GM12878 (cell line): ENCODE data around the gene SEMA5B. TPM values are rescaled to one million over a fixed set of nuclear protein-coding genes. Genes with fewer than 3 reads are reported as not detected.

Experiments
- ATAC-seq: fragments of 200-7000 bp; cut with Tn5 transposase; 3 replicates; pipeline ENCODE4 v1.9.1; 2020; ENCODE audit warnings: mild to moderate bottlenecking, moderate library complexity
- BruUV-seq: library from RNA; stranded (reverse); fragments of 400-500 nt; replicated peaks from 2 replicates; lab custom pipeline; 2021; lab: Mats Ljungman, UMichigan
- CTCF ChIA-PET: fragments of 300-600 bp; sonication (Branson Sonifier 250); formaldehyde crosslinking; extraction: SDS; loops from one replicate; lab custom pipeline; 2021; ENCODE audit warnings: inconsistent platforms; lab: Yijun Ruan, JAX
- POLR2A ChIA-PET: fragments of 350-600 bp; formaldehyde crosslinking; extraction: SDS; loops from one replicate; lab custom pipeline; 2021; ENCODE audit warnings: inconsistent platforms; lab: Charles Lee
- RAD21 ChIA-PET: fragments of 300-600 bp; sonication (Branson Sonifier 250); formaldehyde crosslinking; loops from one replicate; lab custom pipeline; 2023; ENCODE audit warnings: antibody characterized with exemption; ENCODE audit not compliant: unreplicated experiment; lab: Charles Lee
- SMC1A ChIA-PET: fragments of 300-600 bp; sonication (Branson Sonifier 250); formaldehyde crosslinking; loops from one replicate; lab custom pipeline; 2023; ENCODE audit not compliant: unreplicated experiment, uncharacterized antibody; lab: Charles Lee
- DNase-seq: peaks from one replicate; pipeline ENCODE4 v3.0.0-alpha.2; 2011; ENCODE audit warnings: low read depth, low spot score
- FAIRE-seq: peaks from 3 replicates; lab custom pipeline; 2011; peaks lifted over from hg19 to GRCh38; lab: Jason Lieb, UNC
- H2AFZ ChIP-seq: 2 replicates; pipeline ENCODE4 v1.6.0; 2011; ENCODE audit warnings: low read depth, low read length, control low read depth; ENCODE audit not compliant: control insufficient read depth
- H3K27ac ChIP-seq: 2 replicates; pipeline ENCODE4 v1.5.1; 2011; ENCODE audit warnings: control low read depth; ENCODE audit not compliant: control insufficient read depth, insufficient read depth
- H3K27me3 ChIP-seq, 2 experiments: replicated peaks in 1 of 2; 2 replicates each; pipeline versions ENCODE4 v1.6.0 to v1.6.1; 2011; ENCODE audit warnings: low read length in 1 of 2; ENCODE audit not compliant: control insufficient read depth in 2 of 2, insufficient read depth in 2 of 2
- H3K36me3 ChIP-seq, 2 experiments: 2 replicates each; pipeline ENCODE4 v1.5.1; 2011; ENCODE audit warnings: low read length in 1 of 2; ENCODE audit not compliant: control insufficient read depth in 2 of 2, insufficient read depth in 2 of 2
- H3K4me1 ChIP-seq: 2 replicates; pipeline ENCODE4 v1.6.1; 2011; ENCODE audit warnings: mild to moderate bottlenecking, low read length, moderate library complexity, mixed read lengths; ENCODE audit not compliant: control insufficient read depth, insufficient read depth
- H3K4me2 ChIP-seq: 2 replicates; pipeline ENCODE4 v1.6.0; 2011; ENCODE audit warnings: control low read depth; ENCODE audit not compliant: control insufficient read depth, insufficient read depth
- H3K4me3 ChIP-seq: fragments of 200-600 bp; sonication (generic); 2 replicates; pipeline ENCODE4 v1.5.1; 2016
- H3K79me2 ChIP-seq: 2 replicates; pipeline ENCODE4 v1.6.0; 2011; ENCODE audit warnings: low read length; ENCODE audit not compliant: control insufficient read depth, insufficient read depth
- H3K9ac ChIP-seq: 2 replicates; pipeline ENCODE4 v1.8.0; 2011; ENCODE audit warnings: low read length, control low read depth, mixed read lengths; ENCODE audit not compliant: control insufficient read depth, insufficient read depth
- H3K9me3 ChIP-seq: replicated peaks from 3 replicates; pipeline ENCODE4 v1.5.1; 2011; ENCODE audit warnings: mild to moderate bottlenecking, low read length; ENCODE audit not compliant: control insufficient read depth, insufficient read depth
- H4K20me1 ChIP-seq: 2 replicates; pipeline ENCODE4 v1.6.0; 2011; ENCODE audit not compliant: control insufficient read depth, insufficient read depth
- ESRRA ChIP-seq: IDR thresholded peaks from 2 replicates; pipeline ENCODE4 v1.6.1; 2012; ENCODE audit warnings: mild to moderate bottlenecking, low read length, improper control_type of control experiment
- KDM1A ChIP-seq: fragments of 200-600 bp; sonication (generic); IDR thresholded peaks from 2 replicates; pipeline ENCODE4 v1.6.1; 2016; ENCODE audit warnings: borderline replicate concordance
- NFYA ChIP-seq: IDR thresholded peaks from 2 replicates; pipeline ENCODE4 v1.6.1; 2011; ENCODE audit warnings: low read depth, mild to moderate bottlenecking, low read length, improper control_type of control experiment, borderline replicate concordance
- NFYB ChIP-seq: IDR thresholded peaks from 2 replicates; pipeline ENCODE4 v1.6.1; 2011; ENCODE audit warnings: low read depth, mild to moderate bottlenecking, low read length, improper control_type of control experiment, moderate library complexity; ENCODE audit not compliant: insufficient read depth
- POLR2AphosphoS2 ChIP-seq: IDR thresholded peaks from 2 replicates; pipeline ENCODE4 v1.6.1; 2011; ENCODE audit warnings: low read depth, mild to moderate bottlenecking, low read length, improper control_type of control experiment, moderate library complexity
- RCOR1 ChIP-seq: conservative IDR thresholded peaks from 2 replicates; pipeline ENCODE4 v1.6.1; 2012; ENCODE audit warnings: low read depth, low read length, improper control_type of control experiment
- RELA ChIP-seq: fragments of 450-650 bp; IDR thresholded peaks from 2 replicates; pipeline ENCODE4 v1.8.0; 2014; ENCODE audit warnings: borderline replicate concordance; ENCODE audit not compliant: partially characterized antibody
- SMAD5 ChIP-seq: IDR thresholded peaks from 2 replicates; pipeline ENCODE4 v1.6.1; 2016; ENCODE audit warnings: antibody characterized with exemption, low read depth
- SPI1 ChIP-seq: IDR thresholded peaks from 2 replicates; pipeline ENCODE4 v1.6.1; 2011; ENCODE audit warnings: low read depth, mild to moderate bottlenecking, low read length, moderate library complexity, borderline replicate concordance; ENCODE audit not compliant: insufficient read depth
- SRF ChIP-seq, 2 experiments: IDR thresholded peaks; 2 replicates each; pipeline ENCODE4 v1.6.1; 2011; ENCODE audit warnings: low read depth in 2 of 2, low read length in 2 of 2, mild to moderate bottlenecking in 1 of 2, moderate library complexity in 1 of 2
- TAF1 ChIP-seq: IDR thresholded peaks from 2 replicates; pipeline ENCODE4 v1.6.1; 2011; ENCODE audit warnings: mild to moderate bottlenecking, low read depth, low read length, borderline replicate concordance
- TARDBP ChIP-seq: IDR thresholded peaks from 2 replicates; pipeline ENCODE4 v1.6.1; 2016; ENCODE audit warnings: borderline replicate concordance
- WGBS: methylation state at CpG from one replicate; pipeline ENCODE4 v1.1.6; 2016; ENCODE audit warnings: low lambda C conversion rate; ENCODE audit not compliant: insufficient replicate concordance, insufficient coverage; ENCODE audit errors: missing lambda C conversion rate; 5-methylcytosine and 5-hydroxymethylcytosine counted together
- in situ Hi-C: fragments of 300-500 bp; cut with MboI; formaldehyde crosslinking; loops from 9 replicates; pipeline ENCODE4 v1.14.3; 2018; ENCODE audit warnings: mixed read lengths
- intact Hi-C: fragments of 100-400 bp; cut with micrococcal nuclease; formaldehyde crosslinking; loops from one replicate; pipeline ENCODE4 v1.14.2; 2022; ENCODE audit not compliant: unreplicated experiment
- polyA plus RNA-seq, 11 experiments: library from polyadenylated mRNA; depleted of rRNA in 4 of 11; unstranded in 6 of 11; stranded (reverse) in 5 of 11; fragments of >200 nt; fragmentation: Nextera tagmentation in 4 of 11; fragmentation: Illumina TruSeq in 1 of 11; extraction: Ambion mirVana in 4 of 11; extraction: Trizol in 1 of 11; gene quantifications; 1 replicate in 1 of 11; 2 replicates in 10 of 11; pipeline versions ENCODE4 v1.2.1 to v1.2.3, GENCODE V29; 2011 to 2016; ENCODE audit warnings: inconsistent platforms in 2 of 11, missing spikeins in 2 of 11, low read depth in 1 of 11
- total RNA-seq, 4 experiments: library from RNA; depleted of rRNA in 3 of 4; stranded (reverse); fragments of >200 nt in 3 of 4; fragmentation: Illumina TruSeq in 1 of 4; extraction: Trizol in 1 of 4; gene quantifications; 2 replicates each; pipeline versions ENCODE4 v1.2.1 to v1.2.3, GENCODE V29; 2013 to 2021
- TF ChIP-seq, protein P1 (sequence below): fragments of 450-650 bp; IDR thresholded peaks from 2 replicates; pipeline ENCODE4 v1.6.1; 2017; ENCODE audit warnings: mild to moderate bottlenecking
- TF ChIP-seq, protein P2 (sequence below): fragments of 450-650 bp; IDR thresholded peaks from 2 replicates; pipeline ENCODE4 v1.6.1; 2017; ENCODE audit warnings: mild to moderate bottlenecking, low read depth, inconsistent platforms; ENCODE audit not compliant: poor library complexity, severe bottlenecking
- TF ChIP-seq, protein P3 (sequence below), 3 experiments: IDR thresholded peaks in 2 of 3; conservative IDR thresholded peaks in 1 of 3; 2 replicates each; pipeline ENCODE4 v1.5.1; 2011; ENCODE audit warnings: low read depth in 3 of 3, low read length in 3 of 3, mild to moderate bottlenecking in 3 of 3, control low read depth in 2 of 3, moderate library complexity in 2 of 3, inconsistent platforms in 1 of 3, mixed read lengths in 1 of 3; ENCODE audit not compliant: control insufficient read depth in 2 of 3, insufficient read depth in 1 of 3; ENCODE audit errors: extremely low read depth in 1 of 3
- TF ChIP-seq, protein P4 (sequence below): IDR thresholded peaks from 2 replicates; pipeline ENCODE4 v1.6.1; 2012; ENCODE audit warnings: low read depth, low read length, improper control_type of control experiment

Gene SEMA5B
- total and polyA plus RNA-seq, 10 of the 15 experiments (the other 5 are each of a cell fraction or from before 2014, with no cell fraction given) = 0.05 TPM; not detected in 9

DNA sequence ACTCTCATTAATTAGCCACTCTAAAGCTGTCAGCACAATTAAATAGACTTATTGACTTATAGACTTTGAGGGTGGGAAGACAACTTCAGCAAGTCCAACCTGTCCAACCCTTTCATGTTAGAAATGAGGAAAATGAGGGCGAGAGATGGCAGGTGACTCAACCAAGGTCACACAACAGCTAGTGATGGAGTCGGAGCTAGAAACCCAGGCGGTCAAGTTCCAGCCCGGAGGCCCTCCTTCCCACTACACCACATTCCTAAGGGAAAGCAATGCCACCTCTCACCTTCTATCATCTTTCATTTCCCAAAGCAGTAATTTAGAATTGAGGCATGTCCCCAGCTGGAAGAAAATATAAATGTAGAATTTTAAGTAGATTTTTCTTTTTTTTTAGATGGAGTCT lies 28.7 kb downstream of the SEMA5B start (continued):
- TF ChIP-seq, protein P1, sequence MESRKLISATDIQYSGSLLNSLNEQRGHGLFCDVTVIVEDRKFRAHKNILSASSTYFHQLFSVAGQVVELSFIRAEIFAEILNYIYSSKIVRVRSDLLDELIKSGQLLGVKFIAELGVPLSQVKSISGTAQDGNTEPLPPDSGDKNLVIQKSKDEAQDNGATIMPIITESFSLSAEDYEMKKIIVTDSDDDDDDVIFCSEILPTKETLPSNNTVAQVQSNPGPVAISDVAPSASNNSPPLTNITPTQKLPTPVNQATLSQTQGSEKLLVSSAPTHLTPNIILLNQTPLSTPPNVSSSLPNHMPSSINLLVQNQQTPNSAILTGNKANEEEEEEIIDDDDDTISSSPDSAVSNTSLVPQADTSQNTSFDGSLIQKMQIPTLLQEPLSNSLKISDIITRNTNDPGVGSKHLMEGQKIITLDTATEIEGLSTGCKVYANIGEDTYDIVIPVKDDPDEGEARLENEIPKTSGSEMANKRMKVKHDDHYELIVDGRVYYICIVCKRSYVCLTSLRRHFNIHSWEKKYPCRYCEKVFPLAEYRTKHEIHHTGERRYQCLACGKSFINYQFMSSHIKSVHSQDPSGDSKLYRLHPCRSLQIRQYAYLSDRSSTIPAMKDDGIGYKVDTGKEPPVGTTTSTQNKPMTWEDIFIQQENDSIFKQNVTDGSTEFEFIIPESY = no peak
- no peak for TF ChIP-seq SPI1
- no peak for TF ChIP-seq SMAD5
- TF ChIP-seq, all 136 proteins: peak for 0

DNA sequence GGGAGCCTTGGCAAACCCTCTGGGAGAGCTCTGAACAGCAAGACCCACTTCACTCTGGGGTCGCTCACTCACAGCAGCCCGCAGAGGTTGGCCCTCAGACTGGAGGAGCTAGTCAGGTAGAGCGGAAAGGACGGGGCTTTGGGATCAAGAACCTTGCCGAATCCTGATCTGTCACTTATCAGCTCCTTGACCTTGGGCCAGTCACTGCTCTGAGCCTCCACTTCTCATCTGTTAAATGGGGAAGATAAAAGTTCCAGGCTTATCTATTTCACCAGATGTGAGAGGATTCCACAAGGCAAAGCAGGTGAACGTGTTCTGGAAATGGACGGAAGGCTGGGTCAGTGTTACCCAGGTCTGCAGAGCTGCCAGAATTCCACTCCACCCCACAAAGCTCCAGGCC lies 29.4 kb downstream of the SEMA5B start:
- H3K79me2 ChIP-seq = no peaks in the 10 kb centered on the region
- TF ChIP-seq NFYA (no peak), POLR2AphosphoS2 (no peak), KDM1A (no peak), TAF1 (no peak), RELA (no peak), RCOR1 (no peak), SRF (IDR thresholded peaks at IDR 0.05; ENCODE audit: low read depth in 2 of 2, low read length in 2 of 2) (no peak), TARDBP (no peak), ESRRA (no peak), NFYB (no peak)
- TF ChIP-seq, protein P2, sequence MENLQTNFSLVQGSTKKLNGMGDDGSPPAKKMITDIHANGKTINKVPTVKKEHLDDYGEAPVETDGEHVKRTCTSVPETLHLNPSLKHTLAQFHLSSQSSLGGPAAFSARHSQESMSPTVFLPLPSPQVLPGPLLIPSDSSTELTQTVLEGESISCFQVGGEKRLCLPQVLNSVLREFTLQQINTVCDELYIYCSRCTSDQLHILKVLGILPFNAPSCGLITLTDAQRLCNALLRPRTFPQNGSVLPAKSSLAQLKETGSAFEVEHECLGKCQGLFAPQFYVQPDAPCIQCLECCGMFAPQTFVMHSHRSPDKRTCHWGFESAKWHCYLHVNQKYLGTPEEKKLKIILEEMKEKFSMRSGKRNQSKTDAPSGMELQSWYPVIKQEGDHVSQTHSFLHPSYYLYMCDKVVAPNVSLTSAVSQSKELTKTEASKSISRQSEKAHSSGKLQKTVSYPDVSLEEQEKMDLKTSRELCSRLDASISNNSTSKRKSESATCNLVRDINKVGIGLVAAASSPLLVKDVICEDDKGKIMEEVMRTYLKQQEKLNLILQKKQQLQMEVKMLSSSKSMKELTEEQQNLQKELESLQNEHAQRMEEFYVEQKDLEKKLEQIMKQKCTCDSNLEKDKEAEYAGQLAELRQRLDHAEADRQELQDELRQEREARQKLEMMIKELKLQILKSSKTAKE = no peak
- TF ChIP-seq, protein P3, sequence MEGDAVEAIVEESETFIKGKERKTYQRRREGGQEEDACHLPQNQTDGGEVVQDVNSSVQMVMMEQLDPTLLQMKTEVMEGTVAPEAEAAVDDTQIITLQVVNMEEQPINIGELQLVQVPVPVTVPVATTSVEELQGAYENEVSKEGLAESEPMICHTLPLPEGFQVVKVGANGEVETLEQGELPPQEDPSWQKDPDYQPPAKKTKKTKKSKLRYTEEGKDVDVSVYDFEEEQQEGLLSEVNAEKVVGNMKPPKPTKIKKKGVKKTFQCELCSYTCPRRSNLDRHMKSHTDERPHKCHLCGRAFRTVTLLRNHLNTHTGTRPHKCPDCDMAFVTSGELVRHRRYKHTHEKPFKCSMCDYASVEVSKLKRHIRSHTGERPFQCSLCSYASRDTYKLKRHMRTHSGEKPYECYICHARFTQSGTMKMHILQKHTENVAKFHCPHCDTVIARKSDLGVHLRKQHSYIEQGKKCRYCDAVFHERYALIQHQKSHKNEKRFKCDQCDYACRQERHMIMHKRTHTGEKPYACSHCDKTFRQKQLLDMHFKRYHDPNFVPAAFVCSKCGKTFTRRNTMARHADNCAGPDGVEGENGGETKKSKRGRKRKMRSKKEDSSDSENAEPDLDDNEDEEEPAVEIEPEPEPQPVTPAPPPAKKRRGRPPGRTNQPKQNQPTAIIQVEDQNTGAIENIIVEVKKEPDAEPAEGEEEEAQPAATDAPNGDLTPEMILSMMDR (IDR thresholded peaks at IDR 0.05 in 2 of 3, conservative IDR thresholded peaks at IDR 0.05 in 1 of 3; ENCODE audit: control insufficient read depth in 2 of 3, extremely low read depth in 1 of 3, insufficient read depth in 1 of 3, low read depth in 3 of 3, low read length in 3 of 3) = no peak
- TF ChIP-seq, protein P4, sequence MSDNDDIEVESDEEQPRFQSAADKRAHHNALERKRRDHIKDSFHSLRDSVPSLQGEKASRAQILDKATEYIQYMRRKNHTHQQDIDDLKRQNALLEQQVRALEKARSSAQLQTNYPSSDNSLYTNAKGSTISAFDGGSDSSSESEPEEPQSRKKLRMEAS = no peak
- in situ Hi-C loops (no loop called here), intact Hi-C loops (no loop called here)
- no peaks in the 10 kb centered on the region for H4K20me1 ChIP-seq
- ChIA-PET CTCF (no interaction called here), RAD21 (no interaction called here), POLR2A (no interaction called here), SMC1A (no interaction called here)
- H3K9me3 ChIP-seq = no peaks in the 10 kb centered on the region
- H3K4me2 ChIP-seq = no peak overlapping the region
- no peak overlapping the region for H2AFZ ChIP-seq
- no peak overlapping the region for H3K4me3 ChIP-seq
- no peak overlapping the region for H3K9ac ChIP-seq
- FAIRE-seq (no peak), ATAC-seq (no peak), DNase-seq (no peak)
- no peaks in the 10 kb centered on the region for H3K4me1 ChIP-seq
- WGBS = 45% methylated on average over 7 of the region's 7 CpGs
- H3K36me3 ChIP-seq = no peaks in the 10 kb centered on the region
- no TSS peak for BruUV-seq
- no peak overlapping the region for H3K27ac ChIP-seq
- H3K27me3 ChIP-seq = peaks cover 0 to 5% of the 10 kb centered on the region in 2 experiments; a peak in 3 of 4 replicates
